Hematopoietic multipotent progenitor cell treated with erythropoietin and hydrocortisone succinate and interleukin-3 and kit ligand, for 15 days (in vitro differentiated cells): ENCODE results near the gene H6PD.

Experiments used
- DNase-seq: peaks from one replicate; pipeline ENCODE4 v3.0.0-alpha.2; 2015; ENCODE audit warnings: low spot score

Gene H6PD

GRCh38 chr1:9240914-9241820, 6.6 kb downstream of the H6PD start:
- DNase-seq, result no peak

GRCh38 chr1:9241891-9242290, 7.3 kb downstream of the H6PD start:
- DNase-seq, result no peak

- DNase-seq, result no peak
These were observed 7.9 kb downstream of the H6PD start for GRCh38 chr1:9242338-9242969.

- no peak for DNase-seq
These were observed 8.6 kb downstream of the H6PD start for GRCh38 chr1:9243066-9243739.

GRCh38 chr1:9244501-9245229, 10.1 kb downstream of the H6PD start:
- DNase-seq, result no peak

- no peak for DNase-seq
These were observed 10.7 kb downstream of the H6PD start for GRCh38 chr1:9245230-9245619.

- no peak for DNase-seq
These were observed 11.1 kb downstream of the H6PD start for GRCh38 chr1:9245661-9246060.

- DNase-seq, result no peak
These were observed 11.6 kb downstream of the H6PD start for GRCh38 chr1:9246215-9246614.

GRCh38 chr1:9246841-9247785, 12.5 kb downstream of the H6PD start:
- no peak for DNase-seq

GRCh38 chr1:9247894-9248293, 13.3 kb downstream of the H6PD start:
- no peak for DNase-seq

GRCh38 chr1:9248341-9249262, 14.0 kb downstream of the H6PD start:
- no peak for DNase-seq

GRCh38 chr1:9249263-9249533, 14.6 kb downstream of the H6PD start:
- DNase-seq, result no peak

- no peak for DNase-seq
These were observed 15.2 kb downstream of the H6PD start for GRCh38 chr1:9249534-9250410.

GRCh38 chr1:9250411-9251381, 16.1 kb downstream of the H6PD start:
- no peak for DNase-seq

- no peak for DNase-seq
These were observed 16.9 kb downstream of the H6PD start for GRCh38 chr1:9251501-9251900.

- no peak for DNase-seq
These were observed 18.4 kb downstream of the H6PD start for GRCh38 chr1:9253004-9253403.

- no peak for DNase-seq
These were observed 19.0 kb downstream of the H6PD start for GRCh38 chr1:9253453-9254105.

GRCh38 chr1:9256332-9256731, 21.8 kb downstream of the H6PD start:
- DNase-seq, result no peak
